Stimulated activated CD4-positive, alpha-beta T cell treated with anti-CD3 and anti-CD28 coated beads, TNF-alpha, amount 100 ng/mL, for 24 hours (primary cell): Measurements from ENCODE around the gene ASPSCR1.
A peak's percentile ranks its signal among the peaks of the same experiment; 100 is the strongest.

Experiments used
- DNase-seq, 3 experiments: peaks; one replicate each; pipeline ENCODE4 v3.0.0-alpha.2; 2020; ENCODE audit warnings: low read depth in 3 of 3

The ASPSCR1 gene

DNA sequence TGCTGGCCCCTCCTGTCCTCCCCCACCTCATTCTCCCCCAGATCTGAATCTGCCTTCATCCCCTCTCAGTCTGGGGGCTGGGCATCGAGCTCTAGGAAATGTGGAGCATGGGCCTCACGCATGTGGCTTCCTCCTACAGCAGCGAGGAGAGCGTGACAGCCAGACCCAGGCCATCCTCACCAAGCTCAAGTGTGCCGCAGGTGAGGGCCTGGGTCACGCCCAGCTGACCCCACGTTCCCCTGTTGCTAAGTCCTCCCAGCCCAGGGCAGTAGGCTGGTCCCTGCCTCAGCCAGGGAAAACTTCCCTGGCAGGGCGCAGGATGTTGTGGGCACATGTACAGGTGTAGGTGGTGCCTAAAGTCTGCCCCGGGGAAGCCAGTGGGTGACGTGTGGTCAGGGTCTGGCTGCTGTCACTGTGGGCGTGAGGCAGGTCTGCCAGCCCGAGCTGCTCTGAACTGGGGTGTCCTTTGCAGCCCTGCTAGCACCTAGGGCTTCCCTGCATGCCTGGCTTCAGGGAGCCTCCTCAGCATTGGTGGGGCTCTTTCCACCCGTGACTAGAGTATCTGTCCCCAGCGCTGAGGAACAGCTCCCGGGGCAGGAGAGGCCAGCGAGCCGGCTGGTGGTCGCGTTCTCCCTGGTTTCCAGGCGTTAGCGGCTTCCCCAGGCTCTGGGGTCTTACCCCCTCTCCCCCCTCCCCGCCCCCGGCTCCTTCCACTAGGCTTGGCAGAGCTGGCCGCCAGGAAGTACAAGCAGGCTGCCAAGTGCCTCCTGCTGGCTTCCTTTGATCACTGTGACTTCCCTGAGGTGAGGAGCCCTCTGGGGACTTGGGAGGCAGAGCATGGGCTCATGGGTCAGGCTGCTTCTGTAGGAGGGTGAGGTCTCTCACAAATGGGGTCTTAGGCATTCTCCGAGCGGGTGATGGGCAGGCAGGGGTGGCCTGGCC lies 77.9 kb downstream of the ASPSCR1 start:
- DNase-seq: no peak

DNA sequence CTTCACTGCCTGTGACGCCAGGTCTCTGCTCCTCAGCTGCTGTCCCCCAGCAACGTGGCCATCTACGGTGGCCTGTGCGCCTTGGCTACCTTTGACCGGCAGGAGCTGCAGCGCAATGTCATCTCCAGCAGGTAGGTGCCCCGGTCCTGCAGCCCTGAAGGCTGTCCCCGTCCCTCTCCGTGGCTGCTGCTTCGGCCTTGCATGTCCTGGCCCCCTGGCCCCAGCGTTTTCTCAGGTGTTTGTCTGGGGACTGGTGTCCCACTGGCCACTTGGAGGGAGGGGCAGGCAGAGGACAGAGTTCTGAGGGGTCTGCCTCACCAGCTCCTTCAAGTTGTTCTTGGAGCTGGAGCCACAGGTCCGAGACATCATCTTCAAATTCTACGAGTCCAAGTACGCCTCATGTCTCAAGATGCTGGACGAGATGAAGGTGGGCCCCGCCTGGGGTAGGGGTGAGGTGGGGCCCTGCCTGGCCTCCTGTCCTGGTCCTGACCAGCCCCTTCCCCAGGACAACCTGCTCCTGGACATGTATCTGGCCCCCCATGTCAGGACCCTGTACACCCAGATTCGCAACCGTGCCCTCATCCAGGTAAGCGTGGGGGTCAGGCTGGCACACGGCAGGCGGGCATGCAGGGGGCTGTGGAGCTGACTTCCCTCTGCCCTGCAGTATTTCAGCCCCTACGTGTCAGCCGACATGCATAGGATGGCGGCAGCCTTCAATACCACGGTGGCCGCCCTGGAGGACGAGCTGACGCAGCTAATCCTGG lies 78.7 kb downstream of the ASPSCR1 start:
- no peak for DNase-seq

DNA sequence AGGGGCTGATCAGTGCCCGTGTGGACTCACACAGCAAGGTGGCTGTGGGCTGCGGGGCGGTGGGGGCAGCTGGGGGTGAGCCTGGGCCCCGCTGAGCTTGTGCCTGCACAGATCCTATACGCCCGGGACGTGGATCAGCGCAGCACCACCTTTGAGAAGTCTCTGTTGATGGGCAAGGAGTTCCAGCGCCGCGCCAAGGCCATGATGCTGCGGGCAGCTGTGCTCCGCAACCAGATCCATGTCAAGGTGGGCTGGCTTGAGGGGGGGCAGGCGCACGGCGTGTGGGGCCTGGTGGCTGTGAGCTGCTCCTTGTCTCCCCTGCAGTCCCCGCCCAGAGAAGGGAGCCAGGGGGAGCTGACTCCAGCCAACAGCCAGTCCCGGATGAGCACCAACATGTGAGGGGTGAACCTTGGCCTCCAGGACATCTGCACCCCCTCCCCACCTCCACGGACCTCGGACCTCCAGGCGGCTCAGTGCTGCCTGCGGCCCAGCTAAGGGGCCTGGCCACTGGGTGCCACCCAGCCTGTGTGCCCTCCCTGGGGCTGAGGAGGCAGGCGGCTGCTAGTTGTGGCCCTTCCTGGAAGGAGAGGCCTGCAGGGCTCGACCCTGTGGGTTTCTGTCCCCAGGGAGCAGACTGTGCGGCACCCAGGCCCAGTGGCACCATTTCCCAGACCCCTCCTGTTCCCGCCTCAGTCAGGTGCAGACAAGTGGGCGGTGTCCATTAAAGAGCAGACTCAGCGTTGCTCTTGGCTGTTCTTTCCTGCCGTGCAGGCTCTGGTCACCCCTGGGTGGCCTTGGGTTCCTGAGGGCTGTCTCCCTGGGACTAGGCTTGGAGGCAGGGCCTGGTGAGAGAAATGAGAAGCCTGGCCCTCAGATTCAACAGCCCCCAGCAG lies 79.5 kb downstream of the ASPSCR1 start:
- no peak for DNase-seq

DNA sequence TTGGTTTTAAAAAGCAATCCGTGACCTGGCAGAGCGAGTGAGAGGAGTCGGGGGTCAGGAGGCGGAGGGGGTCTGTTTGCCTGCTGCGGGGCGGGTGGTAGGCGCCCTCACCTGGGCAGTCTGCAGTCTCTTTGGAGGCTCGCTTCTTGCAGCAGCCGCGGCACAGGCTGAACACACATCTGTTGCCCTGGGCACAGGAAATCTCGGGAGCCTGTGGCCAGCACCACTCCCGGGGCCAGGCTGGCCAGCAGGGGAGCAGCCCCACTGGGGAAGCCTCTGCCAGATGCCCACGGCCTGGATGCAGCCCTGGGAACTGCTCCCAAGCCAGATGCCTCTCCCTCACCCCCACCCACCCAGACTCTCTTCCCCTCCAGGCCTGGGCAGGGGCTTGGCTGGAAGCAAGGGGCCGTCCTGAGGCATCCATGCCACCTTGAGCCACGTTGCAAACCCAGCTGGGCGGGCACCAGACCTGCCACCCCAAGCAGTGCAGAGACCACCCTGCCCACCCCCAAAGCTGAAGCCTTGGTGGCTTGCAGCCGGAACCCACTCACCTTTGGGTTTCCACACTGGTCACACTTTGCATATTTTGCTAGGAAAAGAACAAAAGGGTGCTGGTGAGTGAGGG lies 80.9 kb downstream of the ASPSCR1 start:
- no peak for DNase-seq

DNA sequence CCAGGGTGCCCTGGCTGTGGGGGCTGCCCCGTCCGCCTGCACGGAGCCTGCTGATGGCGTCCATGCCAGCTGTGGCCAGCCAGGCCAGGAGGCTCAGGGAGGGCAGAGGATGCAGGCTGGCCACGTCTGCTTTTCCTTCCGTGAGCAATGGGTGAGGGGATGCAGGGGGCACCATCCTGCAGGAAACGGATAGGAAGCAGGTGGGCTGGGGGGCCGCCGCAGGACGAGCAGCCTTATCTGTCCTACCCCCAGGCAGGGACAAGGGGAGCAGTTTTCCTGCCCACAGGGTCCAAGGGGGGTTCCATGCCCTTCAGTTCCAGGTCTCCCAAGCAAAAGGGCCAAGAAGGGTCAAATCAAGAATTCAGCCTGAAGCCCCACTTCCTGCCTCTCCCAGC lies 81.4 kb downstream of the ASPSCR1 start:
- no peak for DNase-seq

DNA sequence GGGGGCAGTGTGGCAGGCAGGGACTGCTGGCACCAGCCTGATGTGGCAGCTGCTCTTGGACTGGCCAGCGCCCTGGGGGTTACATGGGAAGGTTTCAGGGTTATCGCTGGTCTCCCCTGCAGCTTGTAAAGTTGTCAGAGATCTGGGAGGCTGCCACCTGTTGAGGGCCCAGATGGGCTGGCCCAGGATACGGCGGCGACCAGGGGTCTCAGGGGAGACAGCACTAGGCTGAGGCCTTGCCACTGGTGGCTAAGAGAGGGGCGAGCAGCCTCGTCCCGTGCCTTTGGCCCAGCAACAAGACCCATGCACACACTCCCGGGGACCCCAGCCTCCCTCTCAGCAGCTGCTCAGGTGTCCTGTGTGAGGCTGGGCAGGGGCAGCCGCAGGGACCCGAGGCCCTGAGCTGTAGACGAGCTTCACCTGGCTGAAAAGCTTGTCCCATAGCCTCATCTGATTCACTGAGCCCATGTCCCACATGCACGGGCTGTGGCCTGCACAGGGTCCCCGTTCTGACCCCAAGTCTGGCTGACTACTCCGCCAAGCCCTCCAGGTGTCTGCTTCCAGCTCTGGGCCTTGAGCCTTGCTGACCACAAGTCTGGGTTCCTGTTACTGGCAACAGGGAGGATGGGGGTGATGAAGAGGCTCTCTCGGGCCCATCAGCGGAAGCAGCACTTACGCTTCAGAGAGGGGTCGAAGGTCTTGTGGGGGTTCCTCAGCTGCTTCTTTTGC lies 82.0 kb downstream of the ASPSCR1 start:
- no peak for DNase-seq

DNA sequence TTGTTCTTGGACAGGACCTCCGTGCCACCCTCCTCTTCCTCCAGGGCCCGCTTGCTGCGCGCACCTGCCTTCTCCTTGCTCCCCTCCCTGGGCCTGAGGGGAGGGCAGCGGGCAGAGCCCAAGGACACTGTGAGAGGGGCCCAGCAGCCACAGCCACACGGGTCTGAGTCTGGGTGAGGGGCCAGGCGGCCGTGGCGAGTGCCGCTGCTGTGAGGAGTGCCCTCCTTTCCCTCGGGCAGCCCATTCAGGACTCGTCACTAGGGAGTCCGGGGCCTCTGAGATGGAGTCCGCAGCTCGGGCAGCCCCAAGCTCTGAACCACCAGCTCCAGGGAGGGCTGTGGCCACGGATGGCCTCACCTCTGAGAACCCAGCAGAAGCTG lies 82.6 kb downstream of the ASPSCR1 start:
- no peak for DNase-seq

DNA sequence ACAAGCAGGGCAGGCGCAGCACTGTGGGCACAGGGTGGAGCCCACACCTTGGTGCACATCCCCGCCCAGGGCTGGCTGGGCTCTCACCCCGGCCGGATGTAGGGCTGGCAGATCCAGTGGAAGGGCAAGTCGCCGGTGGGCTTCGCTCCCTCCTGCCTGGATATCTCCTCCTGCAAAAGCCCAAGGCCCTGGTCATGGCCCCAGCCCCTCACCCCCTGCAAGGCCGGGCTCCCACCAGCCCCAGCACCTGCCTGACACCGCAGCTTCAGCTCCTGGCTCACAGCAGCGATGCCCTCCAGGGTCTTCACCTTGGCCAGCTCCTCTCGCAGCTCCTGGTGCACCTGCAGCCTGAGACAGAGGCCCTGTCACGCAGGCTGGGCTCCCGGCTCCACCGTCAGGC lies 83.2 kb downstream of the ASPSCR1 start:
- DNase-seq: no peak

DNA sequence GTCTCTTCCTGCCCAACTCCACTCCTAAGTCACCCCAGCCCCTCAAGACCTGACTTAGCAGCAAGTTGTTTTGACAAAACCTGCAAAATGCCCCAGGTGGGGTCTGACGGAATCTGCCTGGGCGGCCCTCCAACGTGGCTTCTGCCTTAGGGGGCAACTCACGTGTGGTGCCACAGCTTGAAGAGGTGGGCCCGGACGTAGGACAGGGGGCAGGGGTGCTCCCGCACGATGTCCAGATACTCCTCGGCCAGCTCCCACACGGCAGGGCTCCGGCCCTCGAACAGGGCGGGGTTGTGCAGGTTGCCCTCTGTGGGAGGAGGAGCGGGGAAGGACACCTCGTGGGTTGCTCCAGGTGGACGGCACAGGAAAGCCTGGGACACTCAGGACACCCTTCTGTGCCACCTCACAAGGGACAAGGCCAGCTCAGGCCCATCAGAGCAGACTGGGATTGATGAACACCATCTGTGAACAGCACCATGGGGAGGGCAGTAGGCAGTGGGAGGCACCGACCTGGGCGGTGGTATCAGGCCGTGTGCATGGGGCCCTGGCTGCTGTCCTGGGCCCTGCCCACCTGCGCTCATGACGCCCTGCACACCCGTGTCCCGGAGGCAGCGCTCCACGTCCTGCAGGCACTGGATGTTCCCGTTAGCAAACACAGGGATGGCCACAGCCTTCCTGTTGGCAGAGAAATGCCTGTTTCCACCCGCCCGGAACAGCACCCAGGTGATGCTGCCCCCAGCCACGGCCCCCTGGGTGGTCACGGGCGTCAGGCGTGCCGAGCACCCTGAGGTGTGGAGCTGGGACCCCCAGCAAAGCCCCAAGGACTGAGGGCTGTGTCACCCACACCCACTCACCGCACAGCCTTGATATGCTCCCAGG lies 83.9 kb downstream of the ASPSCR1 start:
- no peak for DNase-seq

DNA sequence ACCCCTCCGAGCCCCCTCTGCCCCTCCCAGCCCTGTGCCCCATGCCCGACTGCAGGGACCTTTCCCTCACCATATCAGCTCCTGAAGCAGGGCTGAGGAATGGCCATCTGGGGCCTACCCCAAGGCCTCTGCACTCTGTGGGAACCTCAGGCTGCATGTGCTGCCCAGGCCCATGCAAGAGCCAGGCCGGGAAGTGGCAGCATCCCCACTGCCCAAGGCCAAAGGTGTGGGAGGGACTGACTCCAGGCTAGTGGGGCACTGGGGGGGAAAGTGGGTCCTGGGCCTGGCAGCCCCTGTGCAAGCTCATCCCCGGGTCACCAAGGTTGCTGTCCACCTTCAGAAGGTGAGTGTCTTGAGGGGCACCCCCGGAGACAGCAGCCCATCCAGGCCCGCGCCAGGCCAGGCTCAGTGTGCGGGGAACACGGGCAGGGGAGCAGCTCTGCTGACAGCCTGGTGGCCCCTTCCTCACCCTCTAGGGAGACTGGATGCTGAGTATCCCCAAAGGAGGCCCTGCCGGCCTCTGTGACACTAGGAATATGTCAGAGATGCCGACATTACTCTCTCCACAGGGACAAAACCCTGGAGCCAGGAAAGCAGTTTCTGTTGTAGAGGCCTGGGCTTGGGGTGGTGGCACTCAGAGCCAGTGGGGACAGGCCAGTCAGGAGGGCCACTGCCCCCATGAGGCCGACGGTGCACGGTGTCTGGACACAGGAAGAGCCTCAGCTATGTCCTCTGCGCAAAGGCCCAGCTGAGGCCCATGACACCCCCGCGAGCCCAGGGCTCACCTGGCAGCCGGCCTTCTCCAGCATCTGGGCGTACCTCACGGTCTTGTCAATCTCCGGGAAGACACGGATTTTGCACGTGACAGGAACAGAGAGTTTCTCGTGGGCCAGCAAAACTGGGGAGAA lies 84.9 kb downstream of the ASPSCR1 start:
- DNase-seq: no peak

DNA sequence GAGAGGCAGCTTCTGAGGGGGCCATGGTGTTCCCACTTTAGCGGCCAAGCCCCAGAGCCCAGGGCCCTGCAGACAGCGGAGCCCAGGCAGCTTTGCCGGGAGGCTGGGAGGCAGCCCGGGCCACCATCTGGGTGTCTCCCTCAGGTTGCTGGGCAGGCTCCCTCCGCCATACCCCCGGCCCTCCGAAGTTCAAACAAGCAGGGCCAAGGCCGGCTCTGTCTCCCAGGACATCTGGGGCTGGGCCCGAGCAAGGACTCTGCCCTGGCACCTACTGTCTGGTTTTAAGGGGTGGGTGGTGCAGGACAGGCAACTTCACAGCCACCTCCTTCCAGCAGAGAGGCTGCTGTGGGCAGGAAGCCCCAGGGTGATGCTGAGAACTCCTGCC lies 85.5 kb downstream of the ASPSCR1 start:
- DNase-seq: no peak

DNA sequence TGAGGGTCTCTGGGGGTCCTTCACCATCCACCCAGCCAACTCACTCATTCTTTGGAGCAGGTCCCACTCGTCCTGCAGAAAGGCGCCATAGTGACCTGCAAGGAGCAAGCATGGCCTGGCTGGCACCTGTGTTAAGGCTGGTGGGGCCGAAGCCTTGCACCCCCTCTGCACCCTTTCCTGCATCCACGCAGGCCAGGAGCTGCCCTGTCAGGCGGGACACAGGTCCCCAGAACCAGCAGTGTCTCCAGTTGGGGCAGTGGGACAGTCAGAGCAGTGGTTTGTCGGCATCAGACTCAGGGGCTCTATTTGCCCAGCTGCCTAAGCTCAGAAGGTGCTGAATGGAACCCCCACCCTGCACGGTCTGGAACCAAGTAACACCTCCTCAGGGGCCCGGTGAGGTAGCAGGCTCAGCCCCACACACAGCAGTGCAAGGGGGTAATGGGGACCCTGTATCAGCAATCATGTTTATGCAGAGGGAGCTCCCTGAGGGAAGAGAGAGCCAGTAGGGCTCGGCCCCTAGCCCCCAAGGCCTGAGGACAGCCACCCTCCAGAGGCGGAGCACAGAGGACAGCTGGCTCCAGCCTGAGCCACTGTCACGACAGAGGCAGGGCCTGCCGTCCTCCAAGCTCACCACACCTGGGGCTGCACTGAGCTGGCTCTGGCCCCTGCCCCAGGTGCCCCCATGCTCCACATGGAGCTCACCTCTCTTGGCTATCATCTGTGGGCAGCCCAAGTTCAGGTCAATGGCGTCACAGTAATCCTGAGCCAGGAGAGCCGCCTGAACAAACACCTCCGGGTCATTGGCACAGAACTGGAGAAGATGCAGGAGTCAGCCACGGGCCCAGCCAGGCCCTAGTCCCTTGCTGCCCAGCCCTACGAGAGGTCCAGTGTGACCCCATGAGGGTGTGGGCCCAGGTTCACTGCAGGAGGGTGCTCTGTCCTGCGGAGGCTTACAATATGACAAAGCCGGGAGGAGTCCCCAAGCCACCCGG lies 86.3 kb downstream of the ASPSCR1 start:
- no peak for DNase-seq

DNA sequence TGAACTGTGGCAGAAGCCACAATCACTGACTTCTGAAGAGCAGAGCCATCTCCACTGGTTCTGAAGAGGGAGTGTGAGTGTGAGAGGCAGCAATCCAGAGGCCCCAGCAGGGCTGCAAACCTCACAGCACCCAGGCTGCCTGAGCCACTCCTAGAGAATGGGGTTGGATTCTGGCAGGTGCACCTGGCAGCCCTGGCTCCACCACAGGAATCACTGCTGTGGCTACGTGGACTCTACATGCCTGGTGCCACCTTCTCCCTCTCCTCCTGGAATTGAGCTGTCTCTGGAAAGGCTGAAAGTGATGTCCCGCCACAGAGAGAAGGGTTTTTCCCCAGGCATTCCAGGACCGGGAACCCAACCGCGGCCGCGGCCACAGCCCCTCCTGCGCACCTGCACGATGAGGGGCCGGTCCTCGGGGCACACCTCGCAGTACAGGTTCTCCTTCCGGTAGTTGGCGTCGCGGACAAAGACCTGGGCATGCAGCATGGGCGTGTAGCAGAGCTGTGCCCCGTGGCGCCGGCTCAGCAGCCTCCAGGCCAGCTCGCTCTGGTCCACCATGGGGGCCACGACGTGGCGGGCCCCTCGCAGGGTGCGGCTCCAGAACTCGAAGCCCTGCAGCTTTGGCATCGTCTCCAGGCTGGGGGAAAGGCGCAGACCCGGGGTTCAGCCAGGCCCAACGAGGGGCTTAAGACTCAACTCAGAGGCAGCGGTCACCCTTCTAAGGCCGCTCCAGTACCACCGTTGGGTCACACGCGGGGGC lies 87.2 kb downstream of the ASPSCR1 start:
- no peak for DNase-seq

DNA sequence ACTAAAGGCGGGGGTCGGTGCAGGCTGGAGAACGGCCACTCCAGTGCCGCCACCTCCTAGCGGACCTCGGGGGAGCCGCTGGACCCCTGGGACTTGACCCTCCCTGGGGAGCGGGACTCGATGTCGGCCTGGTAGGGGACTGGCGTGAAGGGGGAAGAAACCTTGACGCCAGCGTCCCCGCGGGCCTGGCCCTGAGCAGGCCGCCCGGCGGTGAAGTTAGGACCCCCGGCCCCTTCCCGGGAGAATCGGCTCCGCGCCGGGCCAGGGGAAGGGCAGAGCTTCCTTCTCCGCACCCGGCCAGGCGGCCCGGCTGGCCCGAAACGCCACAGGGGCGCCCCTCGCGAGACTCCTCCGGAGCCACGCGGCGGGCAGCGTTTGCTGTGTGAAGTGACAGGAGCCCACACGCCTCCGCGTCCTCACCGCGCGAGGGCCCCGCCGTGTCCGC lies 87.8 kb downstream of the ASPSCR1 start:
- DNase-seq: no peak

DNA sequence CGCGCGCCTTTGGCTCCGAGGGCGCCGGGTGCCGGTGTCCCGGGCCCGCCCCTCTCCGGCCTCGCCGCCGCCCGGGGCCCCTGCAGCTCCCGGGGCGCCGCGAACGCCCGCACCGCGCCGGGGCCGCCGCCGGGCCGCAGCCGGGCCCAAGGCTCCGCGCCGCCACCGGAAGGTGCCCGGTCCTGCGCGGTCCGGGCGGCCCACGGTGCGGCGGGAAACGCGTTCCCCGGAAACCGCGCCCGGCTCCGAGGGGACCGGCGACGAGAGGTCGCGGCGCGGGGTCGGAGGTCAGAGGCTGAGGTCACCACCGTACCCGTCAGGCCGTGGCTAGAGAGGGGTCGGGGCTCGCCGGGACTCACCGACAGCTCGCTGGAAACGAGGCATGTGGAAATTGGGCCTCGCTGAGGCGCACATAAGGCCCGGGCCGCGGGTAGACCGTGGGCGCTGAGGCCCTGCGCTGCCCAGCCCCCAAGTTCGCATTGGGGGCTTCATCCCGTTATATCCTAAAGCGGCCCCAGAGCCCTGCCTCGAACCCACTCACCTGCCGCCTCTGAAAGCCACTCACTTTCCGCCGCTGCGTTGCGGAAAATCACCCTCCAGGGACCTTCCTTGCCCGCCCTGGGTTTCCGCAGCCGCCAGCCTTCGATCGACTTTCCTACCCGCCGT lies 88.3 kb downstream of the ASPSCR1 start, which contains the start of gene DUS1L:
Gene DUS1L (minus strand): TSS at position 167 of the 666 bp plus-strand sequence. CDS start 745 bp downstream, outside the sequence.
- peak; percentile 51 to 60 (median 53) for DNase-seq
